Heart right ventricle (tissue), 16 donors: ENCODE results near the gene SLC36A3. TPM values are rescaled to one million over a fixed set of nuclear protein-coding genes. Genes with fewer than 3 reads are reported as not detected.
"Not testable (repeated sequence)": the region's sequence is repeated elsewhere in the genome, so short reads cannot be mapped to it uniquely, and the experiment has no call there.

Experiments
- ATAC-seq, 8 donors: fragments of 200-7000 bp; cut with Tn5 transposase; one replicate each; pipeline ENCODE4 v1.9.1; 2020; ENCODE audit warnings: mild to moderate bottlenecking in 8 of 8, moderate library complexity in 8 of 8, moderate number of reproducible peaks in 1 of 8
- DNase-seq, 2 donors: peaks; one replicate each; pipeline ENCODE4 v3.0.0-alpha.2; 2020
- H3K27ac ChIP-seq, 10 donors: fragments of 200-600 bp; sonication (generic) in 2 of 10; one replicate each; pipeline versions ENCODE4 v1.5.0 to v1.8.0; 2020 to 2022; ENCODE audit warnings: mild to moderate bottlenecking in 3 of 10
- H3K27me3 ChIP-seq, 7 donors: fragments of 200-600 bp; one replicate each; pipeline ENCODE4 v1.8.0; 2021 to 2022; ENCODE audit warnings: mild to moderate bottlenecking in 2 of 7
- H3K36me3 ChIP-seq, 9 donors: fragments of 200-600 bp; sonication (generic) in 1 of 9; one replicate each; pipeline versions ENCODE4 v1.5.0 to v1.8.0; 2020 to 2022; ENCODE audit warnings: mild to moderate bottlenecking in 2 of 9
- H3K4me1 ChIP-seq, 9 donors: fragments of 200-600 bp; sonication (generic) in 1 of 9; one replicate each; pipeline versions ENCODE4 v1.5.0 to v1.8.0; 2020 to 2022; ENCODE audit warnings: mild to moderate bottlenecking in 4 of 9
- H3K4me3 ChIP-seq, 10 donors: fragments of 200-600 bp; sonication (generic) in 2 of 10; one replicate each; pipeline versions ENCODE4 v1.5.0 to v1.8.0; 2020 to 2022; ENCODE audit warnings: mild to moderate bottlenecking in 7 of 10, moderate library complexity in 2 of 10
- H3K9me3 ChIP-seq, 11 donors: fragments of 200-600 bp in 10 of 11; sonication (generic) in 2 of 11; one replicate each; pipeline versions ENCODE4 v1.5.0 to v1.8.0; 2013 to 2022; ENCODE audit warnings: mild to moderate bottlenecking in 2 of 11, control low read depth in 1 of 11, moderate library complexity in 1 of 11
- CTCF ChIP-seq, 9 donors: fragments of 200-600 bp; sonication (generic) in 2 of 9; IDR thresholded peaks; one replicate each; pipeline versions ENCODE4 v1.5.0 to v1.8.0; 2021 to 2022; ENCODE audit warnings: antibody characterized with exemption in 9 of 9, mild to moderate bottlenecking in 5 of 9, moderate library complexity in 1 of 9
- WGBS, 2 donors: extraction: QIAGEN DNeasy Blood & Tissue Kit; methylation state at CpG; one replicate each; pipeline ENCODE4 v1.1.7; 2013; ENCODE audit warnings: inconsistent platforms in 1 of 2; 5-methylcytosine and 5-hydroxymethylcytosine counted together
- intact Hi-C, 10 donors: fragments of 100-400 bp; cut with DNase I; formaldehyde crosslinking; loops; one replicate each; pipeline versions ENCODE4 v1.11.1 to v1.14.2; 2022
- polyA plus RNA-seq, 2 donors: library from polyadenylated mRNA; stranded (reverse); fragments of 200-250 nt; gene quantifications; one replicate each; pipeline ENCODE4 v1.2.3, GENCODE V29; 2013
- total RNA-seq, 10 donors: library from RNA; stranded (reverse); fragmentation: NEBNext Ultra II Directional in 3 of 10; extraction: Animal tissue kit (Norgen Biotek cat#: 25700) in 3 of 10; gene quantifications; one replicate each; pipeline versions ENCODE4 v1.2.1 to v1.2.4, GENCODE V29; 2021 to 2023
- donor health status: Arrhythmogenic right ventricular cardiomyopathy.
- donor health status: ischemic (EF 13 %, LVEDD 7.1; RV severe dilation, severe dysfunction).
- donor health status: healthy with polysubstance abuse.
- donor health status: DM: no; HTN: yes; CAD: no.
- donor health status: DM: no; HTN: no; CAD: no.
- donor health status: ischemic (EF 25% LVEDD 6.9; RV normal size, moderate dysfunction).
- donor health status: ischemic (EF 25% LVEDD 5.7; RV mildly dilated, moderate dysfunction).
- donor health status: healthy.
- donor health status: DM: yes; HTN: yes; CAD: no.
- donor health status: Ischemic cardiomyopathy.
- donor health status: ischemic (EF 35%, LVEDD 5.7; RV mildly dilated, moderate dysfunction).
- donor health status: nonischemic (EF 11% LVEDD 7.7; RV severe dilation, severe dysfunction).
- donor health status: DM: yes; HTN: yes; CAD: no.
- donor health status: PGD.
- donor health status: ischemic (EF 29% LVEDD 5.4; RV normal size, mild dysfunction).
- donor health status: nonischemic (EF 23%, LVEDD 6.1; RV moderate dilation, normal function).

Gene SLC36A3
- total and polyA plus RNA-seq, 12 donors, result not detected

- 92 to 94% methylated on average over 4 of the region's 4 CpGs for WGBS, 2 donors
- no peaks in the 10 kb centered on the region for H3K36me3 ChIP-seq
- H3K27ac ChIP-seq, result no peak overlapping the region
- ATAC-seq (no peak), DNase-seq (no peak)
- H3K27me3 ChIP-seq, result no peaks in the 10 kb centered on the region
- no peak for TF ChIP-seq CTCF (IDR thresholded peaks at IDR 0.05)
- no peaks in the 10 kb centered on the region for H3K9me3 ChIP-seq
- no peak overlapping the region for H3K4me3 ChIP-seq
- H3K4me1 ChIP-seq, result peaks cover 0 to 22% (median 10%) of the 10 kb centered on the region in 9 donors
- intact Hi-C loops, result loop anchor here in 3 of 10 donors (5.0 to 10.0 kb wide), 3 partner anchors 99 to 186 kb away; no protein-coding TSS in a partner anchor
These were observed 60.0 kb downstream of the SLC36A3 start for GRCh38 chr5:151243564-151243963.

GRCh38 chr5:151243127-151243526, 60.4 kb downstream of the SLC36A3 start:
- Histone ChIP-seq H3K36me3 (no peaks in the 10 kb centered on the region), H3K27me3 (no peaks in the 10 kb centered on the region), H3K4me3 (no peak overlapping the region), H3K4me1 (peaks cover 0 to 27% (median 12%) of the 10 kb centered on the region in 9 donors), H3K9me3 (no peaks in the 10 kb centered on the region), H3K27ac (no peak overlapping the region)
- intact Hi-C loops, result loop anchor here in 3 of 10 donors (5.0 to 10.0 kb wide), 3 partner anchors 98 to 186 kb away; no protein-coding TSS in a partner anchor
- no peak for DNase-seq
- ATAC-seq, result no peak
- no peak for TF ChIP-seq CTCF (IDR thresholded peaks at IDR 0.05)
- 88 to 90% methylated on average over 4 of the region's 4 CpGs for WGBS, 2 donors

- intact Hi-C loops, result loop anchor here in 3 of 10 donors (5.0 to 10.0 kb wide), 3 partner anchors 96 to 184 kb away; no protein-coding TSS in a partner anchor
- no peaks in the 10 kb centered on the region for H3K9me3 ChIP-seq
- TF ChIP-seq CTCF (IDR thresholded peaks at IDR 0.05), result no peak
- 91 to 94% methylated on average over 2 of the region's 2 CpGs for whole genome bisulfite sequencing, 2 donors
- ATAC-seq (no peak), DNase-seq (no peak)
- H3K36me3 ChIP-seq, result no peaks in the 10 kb centered on the region
- H3K27me3 ChIP-seq, result no peaks in the 10 kb centered on the region
- no peak overlapping the region for H3K27ac ChIP-seq
- no peak overlapping the region for H3K4me3 ChIP-seq
- H3K4me1 ChIP-seq, result peaks cover 0 to 31% (median 19%) of the 10 kb centered on the region in 9 donors
These were observed 62.5 kb downstream of the SLC36A3 start for GRCh38 chr5:151240924-151241635.

- H3K4me1 ChIP-seq, result peaks cover 0 to 31% (median 23%) of the 10 kb centered on the region in 9 donors
- not testable (repeated sequence) for H3K4me3 ChIP-seq, DNase-seq, ATAC-seq, H3K36me3 ChIP-seq, H3K9me3 ChIP-seq, H3K27me3 ChIP-seq, H3K27ac ChIP-seq
- WGBS, 2 donors, result 92% methylated on average over 10 of the region's 10 CpGs
- intact Hi-C loops, result loop anchor here in 3 of 10 donors (5.0 to 10.0 kb wide), 3 partner anchors 96 to 183 kb away; no protein-coding TSS in a partner anchor
These were observed 63.2 kb downstream of the SLC36A3 start for GRCh38 chr5:151240268-151240835.
